Brain microvascular endothelial cell (primary cell): ENCODE data around the gene STRIT1.

Experiments
- DNase-seq: peaks from one replicate; pipeline ENCODE4 v3.0.0-alpha.2; 2020
- H3K27ac ChIP-seq: fragments of 250-450 bp; sonication (Bioruptor Pico); 2 replicates; pipeline ENCODE4 v1.5.1; 2020; ENCODE audit warnings: mild to moderate bottlenecking, moderate library complexity
- H3K27me3 ChIP-seq: fragments of 250-450 bp; sonication (Bioruptor Pico); replicated peaks from 2 replicates; pipeline ENCODE4 v1.5.1; 2020; ENCODE audit warnings: mild to moderate bottlenecking
- H3K36me3 ChIP-seq: fragments of 250-450 bp; sonication (Bioruptor Pico); replicated peaks from 2 replicates; pipeline ENCODE4 v1.5.1; 2020; ENCODE audit warnings: mild to moderate bottlenecking
- H3K4me3 ChIP-seq: 2 replicates; pipeline ENCODE4 v1.5.1; 2011; ENCODE audit warnings: low read depth, mild to moderate bottlenecking, control low read depth, low read length, moderate library complexity
- in situ Hi-C: cut with HindIII; loops from 2 replicates; pipeline ENCODE4 v1.10.0; 2017; ENCODE audit warnings: low sequenced_read_pairs, low pct_ligation_motif_present
- TF ChIP-seq, protein P1 (sequence below): IDR thresholded peaks from 2 replicates; pipeline ENCODE4 v1.5.1; 2011; ENCODE audit warnings: low read depth, mild to moderate bottlenecking, moderate library complexity, low read length, control low read depth, inconsistent platforms; ENCODE audit errors: missing control alignments

STRIT1 gene

DNA sequence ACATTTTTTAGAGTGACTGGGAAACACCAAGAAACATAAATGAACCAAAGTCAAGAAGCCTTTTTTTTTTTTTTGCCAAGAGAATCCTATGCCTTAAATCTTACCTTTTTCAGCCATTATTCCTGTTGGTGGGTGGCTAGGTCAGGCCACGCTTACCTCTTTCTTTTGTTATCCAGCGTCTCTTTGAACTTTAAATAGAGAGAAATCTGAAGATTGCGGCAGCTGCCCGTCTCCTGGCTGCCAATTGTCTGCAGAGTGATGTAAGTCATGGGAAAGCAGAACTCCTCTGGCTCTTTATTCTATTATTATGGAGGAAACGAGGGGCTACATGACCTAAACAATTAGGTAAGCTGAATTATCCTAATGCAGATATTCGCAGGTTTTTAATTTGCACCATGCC lies at the start of gene STRIT1:
Gene STRIT1 (minus strand): TSS at position 168 of the 400 bp plus-strand sequence.
- TF ChIP-seq, protein P1, sequence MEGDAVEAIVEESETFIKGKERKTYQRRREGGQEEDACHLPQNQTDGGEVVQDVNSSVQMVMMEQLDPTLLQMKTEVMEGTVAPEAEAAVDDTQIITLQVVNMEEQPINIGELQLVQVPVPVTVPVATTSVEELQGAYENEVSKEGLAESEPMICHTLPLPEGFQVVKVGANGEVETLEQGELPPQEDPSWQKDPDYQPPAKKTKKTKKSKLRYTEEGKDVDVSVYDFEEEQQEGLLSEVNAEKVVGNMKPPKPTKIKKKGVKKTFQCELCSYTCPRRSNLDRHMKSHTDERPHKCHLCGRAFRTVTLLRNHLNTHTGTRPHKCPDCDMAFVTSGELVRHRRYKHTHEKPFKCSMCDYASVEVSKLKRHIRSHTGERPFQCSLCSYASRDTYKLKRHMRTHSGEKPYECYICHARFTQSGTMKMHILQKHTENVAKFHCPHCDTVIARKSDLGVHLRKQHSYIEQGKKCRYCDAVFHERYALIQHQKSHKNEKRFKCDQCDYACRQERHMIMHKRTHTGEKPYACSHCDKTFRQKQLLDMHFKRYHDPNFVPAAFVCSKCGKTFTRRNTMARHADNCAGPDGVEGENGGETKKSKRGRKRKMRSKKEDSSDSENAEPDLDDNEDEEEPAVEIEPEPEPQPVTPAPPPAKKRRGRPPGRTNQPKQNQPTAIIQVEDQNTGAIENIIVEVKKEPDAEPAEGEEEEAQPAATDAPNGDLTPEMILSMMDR: no peak
- no peaks in the 10 kb centered on the region for H3K36me3 ChIP-seq
- no peaks in the 10 kb centered on the region for H3K27me3 ChIP-seq
- H3K4me3 ChIP-seq: no peak within 1 kb of the TSS
- in situ Hi-C loops: no loop called here
- no peak within 1 kb of the TSS for H3K27ac ChIP-seq
- DNase-seq: no peak

DNA sequence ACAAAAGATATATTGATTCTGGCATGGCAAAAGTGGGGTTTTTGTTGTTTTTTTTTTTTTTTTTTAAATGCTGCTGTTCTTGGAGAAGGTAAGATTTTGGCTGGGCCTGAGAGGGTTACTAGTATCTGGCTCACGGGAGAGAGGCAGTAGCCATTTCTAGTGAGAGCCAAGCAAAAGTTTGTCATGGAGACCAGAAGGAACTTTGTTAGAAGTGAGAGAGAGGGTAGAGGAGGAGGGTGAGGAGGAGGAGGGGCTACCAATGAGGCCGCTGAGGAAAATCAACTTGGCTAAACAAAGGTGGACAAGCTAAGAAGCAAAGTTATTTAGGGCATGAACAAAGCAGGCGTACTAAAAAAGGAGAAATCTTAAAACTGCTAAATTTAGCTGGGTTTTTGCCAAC lies 48.9 kb upstream of the STRIT1 start:
- no peak overlapping the region for H3K4me3 ChIP-seq

GRCh38 chr3:155339052-155339451 lies 45.6 kb upstream of the STRIT1 start:
- TF ChIP-seq, protein P1: no peak
- no peaks in the 10 kb centered on the region for H3K36me3 ChIP-seq
- H3K4me3 ChIP-seq: no peak overlapping the region
- in situ Hi-C loops: no loop called here
- H3K27me3 ChIP-seq: no peaks in the 10 kb centered on the region
- DNase-seq: no peak
- H3K27ac ChIP-seq: no peak overlapping the region

More for the DNA sequence above, 48.9 kb upstream of the STRIT1 start:
- no peak for DNase-seq
- H3K36me3 ChIP-seq: no peaks in the 10 kb centered on the region
- in situ Hi-C loops: no loop called here
- no peaks in the 10 kb centered on the region for H3K27me3 ChIP-seq
- TF ChIP-seq, protein P1: no peak
- no peak overlapping the region for H3K27ac ChIP-seq

DNA sequence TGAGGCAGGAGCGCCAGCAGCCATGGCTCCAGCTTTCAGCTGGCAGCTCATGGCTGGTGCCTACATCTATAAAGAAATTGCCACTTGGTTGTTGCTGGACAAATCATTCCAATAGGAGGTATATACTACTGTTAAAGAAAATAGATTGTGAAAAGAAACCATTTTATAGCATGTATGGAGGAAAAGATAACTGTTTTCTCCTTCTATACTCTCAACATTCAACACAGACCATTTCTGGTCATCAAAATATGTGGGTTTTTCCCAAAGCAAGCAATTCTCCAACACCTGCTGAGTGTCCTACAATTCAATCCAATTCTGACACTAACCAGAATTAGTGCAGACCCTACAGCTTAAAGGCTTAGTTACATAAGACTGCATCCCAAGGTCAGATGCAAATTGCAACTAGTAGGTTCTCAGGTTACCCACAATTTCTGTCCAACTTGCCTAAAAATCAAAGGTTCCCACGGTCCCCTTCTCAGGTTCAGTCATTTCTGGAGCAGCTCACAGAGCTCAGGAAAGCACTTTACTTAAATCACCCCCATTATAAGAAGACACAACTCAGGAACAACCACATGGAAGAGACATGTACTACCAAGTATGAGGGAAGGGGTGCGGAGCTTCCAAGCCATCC lies 42.4 kb upstream of the STRIT1 start:
- H3K4me3 ChIP-seq: no peak overlapping the region
- no peaks in the 10 kb centered on the region for H3K36me3 ChIP-seq
- no peak for DNase-seq
- in situ Hi-C loops: no loop called here
- no peaks in the 10 kb centered on the region for H3K27me3 ChIP-seq
- TF ChIP-seq, protein P1: no peak
- no peak overlapping the region for H3K27ac ChIP-seq

DNA sequence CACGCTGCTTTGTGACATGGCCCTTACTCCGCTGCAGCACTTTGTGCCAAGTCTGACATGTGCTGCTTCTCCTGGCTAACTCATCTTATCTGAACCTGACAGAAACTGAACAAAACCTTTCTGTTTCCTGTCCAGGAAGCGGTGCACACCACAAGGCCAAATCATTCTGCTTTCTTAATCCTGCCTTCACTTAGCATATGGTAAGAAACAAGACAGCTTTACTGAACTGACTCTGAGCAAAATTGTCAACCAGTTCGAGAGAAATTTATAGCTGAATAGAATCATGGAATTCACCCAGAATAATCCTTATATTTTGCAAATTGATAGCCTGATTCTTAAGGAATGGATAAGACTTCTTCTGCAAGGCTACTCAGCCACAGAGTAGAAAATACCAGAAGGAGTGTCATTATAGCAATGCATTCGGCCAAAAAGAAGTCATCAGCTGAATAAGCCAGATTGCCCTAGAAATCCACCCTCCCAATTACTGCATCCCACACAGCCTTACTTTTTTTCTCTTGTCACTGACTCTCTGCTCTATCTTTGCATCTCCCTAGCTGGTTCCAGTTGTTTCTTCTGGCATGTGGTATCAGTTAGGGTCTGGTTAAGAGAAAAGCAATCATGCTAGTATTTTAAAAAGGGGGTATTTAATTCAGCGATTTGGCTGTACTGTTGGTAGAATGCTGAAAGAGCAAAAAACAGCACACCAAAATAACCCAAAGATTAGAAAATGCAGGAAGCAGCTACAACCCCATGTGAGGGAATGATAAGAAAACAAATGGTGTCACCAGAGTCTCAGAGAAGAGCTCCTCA lies 41.6 kb upstream of the STRIT1 start:
- TF ChIP-seq, protein P1: no peak
- in situ Hi-C loops: no loop called here
- DNase-seq: no peak
- no peaks in the 10 kb centered on the region for H3K36me3 ChIP-seq
- no peaks in the 10 kb centered on the region for H3K27me3 ChIP-seq
- H3K27ac ChIP-seq: no peak overlapping the region
- no peak overlapping the region for H3K4me3 ChIP-seq
